ENCODE measurements around the gene PDGFD.

PDGFD gene

GRCh38 chr11:104000798-104001197 is 163.1 kb downstream of the PDGFD start:
- no peak for DNase-seq (ENCODE audit: low read depth in 2 of 2)

- no peak for DNase-seq (ENCODE audit: low read depth in 2 of 2)
Measured at GRCh38 chr11:103998826-103999508, 165.0 kb downstream of the PDGFD start.

GRCh38 chr11:103997082-103997481 is 166.9 kb downstream of the PDGFD start:
- DNase-seq (ENCODE audit: low read depth in 2 of 2), result no peak

GRCh38 chr11:103995896-103996295 is 168.1 kb downstream of the PDGFD start:
- DNase-seq (ENCODE audit: low read depth in 2 of 2), result no peak

- no peak for DNase-seq (ENCODE audit: low read depth in 2 of 2)
Measured at GRCh38 chr11:103994518-103994917, 169.4 kb downstream of the PDGFD start.

GRCh38 chr11:103994094-103994493 is 169.9 kb downstream of the PDGFD start:
- DNase-seq (ENCODE audit: low read depth in 2 of 2), result no peak

GRCh38 chr11:103993507-103993906 is 170.4 kb downstream of the PDGFD start:
- DNase-seq (ENCODE audit: low read depth in 2 of 2), result no peak

GRCh38 chr11:103988595-103988969 is 175.4 kb downstream of the PDGFD start:
- no peak for DNase-seq (ENCODE audit: low read depth in 2 of 2)

- no peak for DNase-seq (ENCODE audit: low read depth in 2 of 2)
Measured at GRCh38 chr11:103987629-103988594, 176.0 kb downstream of the PDGFD start.

- DNase-seq (ENCODE audit: low read depth in 2 of 2), result no peak
Measured at GRCh38 chr11:103985041-103985440, 178.9 kb downstream of the PDGFD start.

GRCh38 chr11:103980108-103980507 is 183.8 kb downstream of the PDGFD start:
- no peak for DNase-seq (ENCODE audit: low read depth in 2 of 2)

GRCh38 chr11:103978616-103979595 is 185.0 kb downstream of the PDGFD start:
- no peak for DNase-seq (ENCODE audit: low read depth in 2 of 2)

- DNase-seq (ENCODE audit: low read depth in 2 of 2), result no peak
Measured at GRCh38 chr11:103972013-103972412, 191.9 kb downstream of the PDGFD start.

- no peak for DNase-seq (ENCODE audit: low read depth in 2 of 2)
Measured at GRCh38 chr11:103970701-103971249, 193.2 kb downstream of the PDGFD start.

- DNase-seq (ENCODE audit: low read depth in 2 of 2), result no peak
Measured at GRCh38 chr11:103968685-103969084, 195.3 kb downstream of the PDGFD start.

- DNase-seq (ENCODE audit: low read depth in 2 of 2), result no peak
Measured at GRCh38 chr11:103967985-103968384, 196.0 kb downstream of the PDGFD start.

GRCh38 chr11:103964390-103964789 is 199.6 kb downstream of the PDGFD start:
- no peak for DNase-seq (ENCODE audit: low read depth in 2 of 2)

GRCh38 chr11:103963648-103964047 is 200.3 kb downstream of the PDGFD start:
- no peak for DNase-seq (ENCODE audit: low read depth in 2 of 2)

GRCh38 chr11:103961010-103961409 is 202.9 kb downstream of the PDGFD start:
- DNase-seq (ENCODE audit: low read depth in 2 of 2), result no peak

- no peak for DNase-seq (ENCODE audit: low read depth in 2 of 2)
Measured at GRCh38 chr11:103960108-103960507, 203.8 kb downstream of the PDGFD start.

- DNase-seq (ENCODE audit: low read depth in 2 of 2), result no peak
Measured at GRCh38 chr11:103959279-103959942, 204.5 kb downstream of the PDGFD start.
